Astrocyte (in vitro differentiated cells and primary cell): Measurements from ENCODE around the gene CHD5. TPM values are rescaled to one million over a fixed set of nuclear protein-coding genes. Genes with fewer than 3 reads are reported as not detected.

ENCODE experiments used
- DNase-seq: peaks from one replicate; pipeline ENCODE4 v3.0.0-alpha.2; 2010; ENCODE audit warnings: low read depth
- FAIRE-seq: peaks from 2 replicates; lab custom pipeline; 2011; peaks lifted over from hg19 to GRCh38; lab: Jason Lieb, UNC
- H2AFZ ChIP-seq: 2 replicates; pipeline ENCODE4 v1.6.0; 2012; ENCODE audit warnings: low read depth, low read length, inconsistent platforms
- H3K27ac ChIP-seq: 2 replicates; pipeline ENCODE4 v1.5.1; 2011; ENCODE audit warnings: low read depth, low read length, inconsistent platforms
- H3K27me3 ChIP-seq: 2 replicates; pipeline ENCODE4 v1.6.0; 2011; ENCODE audit warnings: low read length, inconsistent platforms; ENCODE audit not compliant: insufficient read depth
- H3K36me3 ChIP-seq: 2 replicates; pipeline ENCODE4 v1.5.1; 2011; ENCODE audit warnings: low read length, inconsistent platforms; ENCODE audit not compliant: insufficient read depth
- H3K4me1 ChIP-seq: 2 replicates; pipeline ENCODE4 v1.5.1; 2011; ENCODE audit warnings: low read length, inconsistent platforms; ENCODE audit not compliant: insufficient read depth
- H3K4me2 ChIP-seq: 2 replicates; pipeline ENCODE4 v1.6.0; 2012; ENCODE audit warnings: low read length, inconsistent platforms
- H3K4me3 ChIP-seq: 2 replicates; pipeline ENCODE4 v1.5.1; 2011; ENCODE audit warnings: low read depth, mild to moderate bottlenecking, low read length, inconsistent platforms; ENCODE audit not compliant: insufficient read depth
- H3K79me2 ChIP-seq: 2 replicates; pipeline ENCODE4 v1.6.0; 2012; ENCODE audit warnings: mild to moderate bottlenecking, low read length, inconsistent platforms; ENCODE audit not compliant: insufficient read depth
- H3K9ac ChIP-seq: 2 replicates; pipeline ENCODE4 v1.6.0; 2012; ENCODE audit warnings: mild to moderate bottlenecking, low read length, inconsistent platforms
- H3K9me3 ChIP-seq: 2 replicates; pipeline ENCODE4 v1.5.1; 2012; ENCODE audit warnings: low read depth, mild to moderate bottlenecking, low read length, inconsistent platforms; ENCODE audit not compliant: insufficient read depth
- H4K20me1 ChIP-seq: 2 replicates; pipeline ENCODE4 v1.6.0; 2012; ENCODE audit warnings: low read length, inconsistent platforms; ENCODE audit not compliant: insufficient read depth
- H3K27ac Mint-ChIP-seq: one replicate; pipeline ENCODE4 v1.8.0; 2021; ENCODE audit warnings: mild to moderate bottlenecking, mixed read lengths; ENCODE audit not compliant: unreplicated experiment
- H3K27me3 Mint-ChIP-seq: one replicate; pipeline ENCODE4 v1.8.0; 2021; ENCODE audit warnings: low read depth, mixed read lengths; ENCODE audit not compliant: unreplicated experiment
- H3K36me3 Mint-ChIP-seq: one replicate; pipeline ENCODE4 v1.8.0; 2021; ENCODE audit warnings: low read depth, mixed read lengths; ENCODE audit not compliant: unreplicated experiment
- H3K4me1 Mint-ChIP-seq: one replicate; pipeline ENCODE4 v1.8.0; 2021; ENCODE audit warnings: low read depth, mixed read lengths; ENCODE audit not compliant: unreplicated experiment
- H3K4me3 Mint-ChIP-seq: one replicate; pipeline ENCODE4 v1.8.0; 2021; ENCODE audit warnings: mild to moderate bottlenecking, moderate library complexity, mixed read lengths; ENCODE audit not compliant: unreplicated experiment
- H3K9me3 Mint-ChIP-seq: one replicate; pipeline ENCODE4 v1.8.0; 2021; ENCODE audit warnings: mild to moderate bottlenecking, mixed read lengths; ENCODE audit not compliant: unreplicated experiment
- CTCF ChIP-seq: IDR thresholded peaks from 2 replicates; pipeline ENCODE4 v1.5.1; 2011; ENCODE audit warnings: low read depth, mild to moderate bottlenecking, inconsistent platforms, low read length, moderate library complexity; ENCODE audit not compliant: insufficient read depth
- EZH2 ChIP-seq: IDR thresholded peaks from 2 replicates; pipeline ENCODE4 v1.6.1; 2012; ENCODE audit warnings: mild to moderate bottlenecking, low read length, inconsistent platforms; ENCODE audit not compliant: insufficient read depth
- total RNA-seq: library from RNA; stranded (reverse); gene quantifications from 2 replicates; pipeline ENCODE4 v1.2.1, GENCODE V29; 2021

Gene CHD5
- total RNA-seq, 1 donor from 2014 or later = 0.18 TPM

- no peaks in the 10 kb centered on the region for H3K9me3 Mint-ChIP-seq
- peaks cover 1% of the 10 kb centered on the region for H3K4me1 Mint-ChIP-seq
- peaks cover 7% of the 10 kb centered on the region for H3K4me1 ChIP-seq
- H3K9ac ChIP-seq = no peak overlapping the region
- H3K4me2 ChIP-seq = no peak overlapping the region
- no peaks in the 10 kb centered on the region for H3K36me3 ChIP-seq
- FAIRE-seq (no peak), DNase-seq (no peak)
- no peak overlapping the region for H3K27ac Mint-ChIP-seq
- peaks cover 4% of the 10 kb centered on the region for H4K20me1 ChIP-seq
- H3K4me3 ChIP-seq = no peak overlapping the region
- H2AFZ ChIP-seq = no peak overlapping the region
- no peaks in the 10 kb centered on the region for H3K9me3 ChIP-seq
- no peak for TF ChIP-seq EZH2
- no peak for TF ChIP-seq CTCF
- no peak overlapping the region for H3K27ac ChIP-seq
- H3K36me3 Mint-ChIP-seq = no peaks in the 10 kb centered on the region
- no peak overlapping the region for H3K4me3 Mint-ChIP-seq
- peaks cover 55% of the 10 kb centered on the region for H3K27me3 Mint-ChIP-seq
- peaks cover 5% of the 10 kb centered on the region for H3K27me3 ChIP-seq
- no peaks in the 10 kb centered on the region for H3K79me2 ChIP-seq
These were observed 123.6 kb downstream of the CHD5 start for GRCh38 chr1:6056572-6056948.

- no peak overlapping the region for H3K27ac Mint-ChIP-seq
- no peak overlapping the region for H3K4me3 Mint-ChIP-seq
- no peak overlapping the region for H3K9ac ChIP-seq
- H3K9me3 ChIP-seq = no peaks in the 10 kb centered on the region
- DNase-seq (no peak), FAIRE-seq (no peak)
- no peak overlapping the region for H2AFZ ChIP-seq
- no peak overlapping the region for H3K27ac ChIP-seq
- H3K36me3 Mint-ChIP-seq = no peaks in the 10 kb centered on the region
- no peak overlapping the region for H3K4me2 ChIP-seq
- H3K79me2 ChIP-seq = no peaks in the 10 kb centered on the region
- H3K36me3 ChIP-seq = no peaks in the 10 kb centered on the region
- no peak overlapping the region for H3K4me3 ChIP-seq
- peaks cover 7% of the 10 kb centered on the region for H3K4me1 ChIP-seq
- H3K4me1 Mint-ChIP-seq = peaks cover 1% of the 10 kb centered on the region
- peaks cover 5% of the 10 kb centered on the region for H3K27me3 ChIP-seq
- H3K27me3 Mint-ChIP-seq = peaks cover 62% of the 10 kb centered on the region
- no peak for TF ChIP-seq CTCF
- no peak for TF ChIP-seq EZH2
- no peaks in the 10 kb centered on the region for H3K9me3 Mint-ChIP-seq
- peaks cover 4% of the 10 kb centered on the region for H4K20me1 ChIP-seq
These were observed 125.5 kb downstream of the CHD5 start for GRCh38 chr1:6054596-6054995.

- DNase-seq (no peak), FAIRE-seq (no peak)
- Histone ChIP-seq H3K4me1 (no peaks in the 10 kb centered on the region), H3K36me3 (no peaks in the 10 kb centered on the region), H2AFZ (no peak overlapping the region), H3K4me3 (no peak overlapping the region), H3K9me3 (no peaks in the 10 kb centered on the region), H3K27me3 (peaks cover 5% of the 10 kb centered on the region), H4K20me1 (peaks cover 4% of the 10 kb centered on the region), H3K79me2 (no peaks in the 10 kb centered on the region), H3K4me2 (no peak overlapping the region), H3K9ac (no peak overlapping the region), H3K27ac (no peak overlapping the region)
- Mint-ChIP-seq H3K4me1 (peaks cover 1% of the 10 kb centered on the region), H3K9me3 (no peaks in the 10 kb centered on the region), H3K4me3 (no peak overlapping the region), H3K27me3 (peaks cover 63% of the 10 kb centered on the region), H3K27ac (no peak overlapping the region), H3K36me3 (no peaks in the 10 kb centered on the region)
- TF ChIP-seq EZH2 (no peak), CTCF (no peak)
These were observed 126.9 kb downstream of the CHD5 start for GRCh38 chr1:6053206-6053546.
